ENCODE measurements around the gene SOCS2. TPM values are rescaled to one million over a fixed set of nuclear protein-coding genes. Genes with fewer than 3 reads are reported as not detected.

Gene SOCS2
- total RNA-seq, 4 donors from 2014 or later = 10.4 to 46.7 (median 26.5) TPM

DNA sequence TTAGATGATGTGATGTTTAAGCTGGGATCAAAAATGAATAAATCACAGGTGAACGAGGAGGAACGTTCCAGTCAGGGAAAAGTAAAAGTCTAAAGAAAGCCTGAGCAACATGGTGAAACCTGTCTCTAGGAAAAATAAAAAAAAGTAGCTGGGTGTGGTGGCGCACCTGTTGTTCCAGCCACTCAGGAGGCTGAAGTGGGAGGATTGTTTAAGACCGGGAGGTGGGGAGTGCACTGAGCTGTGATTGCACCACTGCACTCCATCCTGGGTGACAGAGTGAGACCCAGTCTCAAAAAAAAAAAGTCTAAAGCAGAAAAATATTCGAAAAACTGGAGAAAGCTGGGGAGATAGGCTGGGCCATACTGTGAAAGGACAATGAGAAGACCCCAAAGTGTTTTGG is 39.2 kb upstream of the SOCS2 start:
- TF ChIP-seq POLR2A (IDR thresholded peaks at IDR 0.05; ENCODE audit: low read depth) (no peak), EP300 (IDR thresholded peaks at IDR 0.05) (no peak), POLR2AphosphoS5 (IDR thresholded peaks at IDR 0.05) (no peak)
- TF ChIP-seq, protein P1, sequence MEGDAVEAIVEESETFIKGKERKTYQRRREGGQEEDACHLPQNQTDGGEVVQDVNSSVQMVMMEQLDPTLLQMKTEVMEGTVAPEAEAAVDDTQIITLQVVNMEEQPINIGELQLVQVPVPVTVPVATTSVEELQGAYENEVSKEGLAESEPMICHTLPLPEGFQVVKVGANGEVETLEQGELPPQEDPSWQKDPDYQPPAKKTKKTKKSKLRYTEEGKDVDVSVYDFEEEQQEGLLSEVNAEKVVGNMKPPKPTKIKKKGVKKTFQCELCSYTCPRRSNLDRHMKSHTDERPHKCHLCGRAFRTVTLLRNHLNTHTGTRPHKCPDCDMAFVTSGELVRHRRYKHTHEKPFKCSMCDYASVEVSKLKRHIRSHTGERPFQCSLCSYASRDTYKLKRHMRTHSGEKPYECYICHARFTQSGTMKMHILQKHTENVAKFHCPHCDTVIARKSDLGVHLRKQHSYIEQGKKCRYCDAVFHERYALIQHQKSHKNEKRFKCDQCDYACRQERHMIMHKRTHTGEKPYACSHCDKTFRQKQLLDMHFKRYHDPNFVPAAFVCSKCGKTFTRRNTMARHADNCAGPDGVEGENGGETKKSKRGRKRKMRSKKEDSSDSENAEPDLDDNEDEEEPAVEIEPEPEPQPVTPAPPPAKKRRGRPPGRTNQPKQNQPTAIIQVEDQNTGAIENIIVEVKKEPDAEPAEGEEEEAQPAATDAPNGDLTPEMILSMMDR (IDR thresholded peaks at IDR 0.05) = no peak
- DNase-seq (ENCODE audit: extremely low spot score) = peak; percentile 45
- Histone ChIP-seq H3K27me3 (no peaks in the 10 kb centered on the region), H3K9me3 (no peaks in the 10 kb centered on the region), H3K4me1 (no peaks in the 10 kb centered on the region), H3K27ac (replicated peaks in 1 of 4) (no peak overlapping the region), H3K36me3 (no peaks in the 10 kb centered on the region), H3K4me3 (no peak overlapping the region)
- intact Hi-C loops (cut with DNase I) = no loop called here
- WGBS = 90% methylated on average over 5 of the region's 5 CpGs

DNA sequence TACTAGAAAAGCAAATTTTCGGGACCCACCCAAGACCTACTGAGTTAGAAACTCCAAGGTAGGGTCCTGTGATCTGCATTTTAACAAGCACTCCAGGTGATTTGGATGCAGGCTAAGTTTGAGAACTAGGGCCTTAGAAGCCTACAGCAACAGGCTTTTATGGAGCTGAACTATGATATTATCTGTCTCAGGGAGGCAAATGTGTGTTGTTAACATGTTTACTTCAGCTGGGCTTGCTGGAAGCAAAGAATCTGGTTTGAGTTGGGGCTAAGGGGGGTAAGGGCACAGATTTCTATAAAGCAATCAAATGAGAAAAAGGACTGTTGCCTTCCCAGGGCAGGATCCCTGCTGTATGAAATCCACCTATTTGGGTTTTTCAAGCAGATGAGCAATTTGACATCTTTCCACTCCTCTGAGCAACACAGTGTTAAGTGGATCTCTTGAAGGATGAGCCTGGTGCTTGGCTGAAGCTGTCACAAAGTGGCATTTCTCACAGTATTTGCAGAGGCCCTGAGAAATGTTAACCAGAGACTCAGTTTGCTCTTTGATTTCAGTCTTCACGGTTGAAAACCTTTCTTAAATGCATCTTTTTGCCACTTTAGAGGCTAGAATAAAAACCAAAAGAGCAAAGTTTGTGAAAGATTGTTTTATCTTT is 36.2 kb upstream of the SOCS2 start:
- WGBS = 74% methylated on average over 2 of the region's 2 CpGs
- H3K27ac ChIP-seq (replicated peaks in 1 of 4) = no peak overlapping the region
- intact Hi-C loops (cut with DNase I) = no loop called here
- TF ChIP-seq POLR2A (IDR thresholded peaks at IDR 0.05; ENCODE audit: low read depth) = no peak
- TF ChIP-seq, protein P1 (IDR thresholded peaks at IDR 0.05) = no peak
- TF ChIP-seq POLR2AphosphoS5 (IDR thresholded peaks at IDR 0.05) = no peak
- no peak for TF ChIP-seq EP300 (IDR thresholded peaks at IDR 0.05)
- H3K9me3 ChIP-seq = no peaks in the 10 kb centered on the region
- no peak overlapping the region for H3K4me3 ChIP-seq
- DNase-seq (ENCODE audit: extremely low spot score) = no peak
- H3K4me1 ChIP-seq = no peaks in the 10 kb centered on the region
- no peaks in the 10 kb centered on the region for H3K27me3 ChIP-seq
- H3K36me3 ChIP-seq = no peaks in the 10 kb centered on the region

DNA sequence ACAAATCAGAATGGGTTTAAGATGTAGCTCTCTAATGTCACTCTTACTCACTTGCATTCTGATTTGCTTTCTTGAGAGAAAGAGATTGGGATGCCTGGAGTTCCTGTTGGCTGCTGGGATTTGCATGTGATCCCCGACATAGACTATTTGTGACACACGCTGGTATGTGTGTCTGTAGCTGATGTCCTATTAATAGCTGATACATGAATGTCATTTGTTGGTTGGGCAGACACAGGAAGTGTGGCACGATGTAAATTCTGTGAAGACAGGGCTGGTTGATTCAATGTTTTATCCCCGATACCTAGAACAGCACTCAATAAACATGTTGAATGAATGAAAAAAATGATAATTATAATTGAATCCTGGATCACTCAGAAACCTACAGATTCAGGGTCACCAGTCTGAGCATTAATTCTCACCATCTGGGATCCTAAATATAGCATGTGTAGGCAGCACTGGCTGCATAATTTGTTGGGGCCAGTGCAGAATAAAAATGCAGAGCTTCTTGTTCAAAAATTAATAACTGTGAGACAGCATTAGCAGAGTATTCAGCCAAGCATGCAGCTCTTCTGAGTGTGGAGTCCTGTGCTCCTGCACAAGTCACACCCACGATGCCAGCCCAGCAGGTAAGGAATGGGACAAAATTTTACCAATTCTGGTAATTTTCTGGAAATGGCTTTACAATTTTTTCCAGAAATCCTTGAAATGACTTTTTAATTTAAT is 35.5 kb upstream of the SOCS2 start:
- TF ChIP-seq EP300 (IDR thresholded peaks at IDR 0.05) = no peak
- no peak for TF ChIP-seq POLR2AphosphoS5 (IDR thresholded peaks at IDR 0.05)
- TF ChIP-seq, protein P1 (IDR thresholded peaks at IDR 0.05) = no peak
- no peak for TF ChIP-seq POLR2A (IDR thresholded peaks at IDR 0.05; ENCODE audit: low read depth)
- H3K4me3 ChIP-seq = no peak overlapping the region
- H3K36me3 ChIP-seq = no peaks in the 10 kb centered on the region
- H3K27me3 ChIP-seq = no peaks in the 10 kb centered on the region
- no peak for DNase-seq (ENCODE audit: extremely low spot score)
- no peaks in the 10 kb centered on the region for H3K4me1 ChIP-seq
- intact Hi-C loops (cut with DNase I) = no loop called here
- 51% methylated on average over 5 of the region's 5 CpGs for WGBS
- no peaks in the 10 kb centered on the region for H3K9me3 ChIP-seq
- H3K27ac ChIP-seq (replicated peaks in 1 of 4) = no peak overlapping the region

DNA sequence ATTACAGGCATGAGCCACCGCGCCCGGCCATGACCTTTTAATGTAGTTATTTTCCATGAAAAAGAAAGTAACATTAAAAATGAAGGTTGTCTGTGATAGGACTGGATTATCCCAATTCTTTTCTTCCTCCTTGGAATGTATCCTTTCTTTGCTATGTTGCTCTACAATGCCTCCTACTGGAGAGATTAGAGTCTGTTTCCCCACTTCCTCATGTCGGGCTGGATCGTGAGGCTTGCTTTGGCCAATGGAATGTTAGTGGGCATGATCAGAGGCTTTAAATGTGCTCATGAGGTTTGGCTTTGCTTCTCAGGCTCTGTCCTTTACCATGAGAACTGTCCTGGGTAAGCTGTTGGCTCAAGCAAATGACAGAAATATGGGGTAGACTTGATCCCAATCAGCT is 34.7 kb upstream of the SOCS2 start:
- no peak for TF ChIP-seq POLR2A (IDR thresholded peaks at IDR 0.05; ENCODE audit: low read depth)
- TF ChIP-seq, protein P1 (IDR thresholded peaks at IDR 0.05) = no peak
- no peak for TF ChIP-seq POLR2AphosphoS5 (IDR thresholded peaks at IDR 0.05)
- no peak for TF ChIP-seq EP300 (IDR thresholded peaks at IDR 0.05)
- Histone ChIP-seq H3K9me3 (no peaks in the 10 kb centered on the region), H3K27ac (replicated peaks in 1 of 4) (no peak overlapping the region), H3K36me3 (no peaks in the 10 kb centered on the region), H3K4me3 (no peak overlapping the region), H3K27me3 (no peaks in the 10 kb centered on the region), H3K4me1 (no peaks in the 10 kb centered on the region)
- WGBS = 92% methylated on average over 5 of the region's 5 CpGs
- no peak for DNase-seq (ENCODE audit: extremely low spot score)
- intact Hi-C loops (cut with DNase I) = no loop called here
